HEK293T (cell line): ENCODE data around the gene RAB13.

Experiments
- FOXA1 ChIP-seq: fragments of 450-650 bp; IDR thresholded peaks from 2 replicates; pipeline ENCODE4 v1.6.1; 2016; ENCODE audit warnings: mild to moderate bottlenecking
- TF ChIP-seq, protein P1 (sequence below): fragments of 450-650 bp; IDR thresholded peaks from 2 replicates; pipeline ENCODE4 v1.6.1; 2016

DNA sequence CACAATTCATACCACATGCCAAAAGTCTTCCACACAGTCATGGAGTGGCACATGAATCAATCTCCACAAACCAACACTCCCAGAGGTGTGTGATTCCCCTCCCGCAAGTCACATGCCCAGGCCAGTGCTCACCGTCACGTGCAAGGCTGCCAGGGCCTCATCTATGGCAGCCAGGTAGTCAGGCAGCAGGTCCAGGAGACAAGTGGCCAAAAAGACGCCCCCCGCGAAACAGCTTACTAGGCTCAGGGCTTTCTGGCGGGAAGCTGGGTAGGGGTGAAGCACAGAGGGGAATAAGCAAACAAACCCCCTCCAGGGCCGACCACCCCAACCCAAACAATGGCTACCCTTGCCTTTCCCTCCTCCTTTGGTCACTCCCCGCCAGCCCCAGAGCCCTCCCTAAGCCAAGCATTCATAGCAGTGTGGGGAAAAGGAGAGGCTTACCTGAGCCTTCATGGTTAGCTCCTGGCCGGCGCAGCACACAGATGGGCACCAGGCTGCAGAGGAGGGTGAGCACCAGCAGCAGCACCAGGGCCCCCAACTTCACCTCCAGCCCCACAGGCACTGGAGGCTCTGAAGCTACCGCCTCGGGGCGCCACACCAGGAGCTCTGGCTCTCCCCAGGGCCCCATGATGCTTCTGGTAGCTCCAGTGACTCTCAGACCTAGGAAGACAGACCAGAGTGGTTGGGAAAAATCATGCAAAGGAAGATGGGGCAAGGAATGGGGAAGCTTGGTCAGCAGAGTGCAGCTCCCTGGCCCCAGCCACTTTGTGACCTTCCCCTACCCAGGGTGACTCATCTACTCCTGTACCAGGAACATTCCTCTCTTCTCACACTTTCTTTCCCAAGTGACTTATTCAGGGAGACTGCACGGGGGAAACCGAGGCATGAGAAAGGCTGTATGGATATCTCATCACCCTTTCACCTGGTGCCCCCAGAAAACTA lies 23.8 kb downstream of the RAB13 start:
- TF ChIP-seq FOXA1, result no peak
- TF ChIP-seq, protein P1, sequence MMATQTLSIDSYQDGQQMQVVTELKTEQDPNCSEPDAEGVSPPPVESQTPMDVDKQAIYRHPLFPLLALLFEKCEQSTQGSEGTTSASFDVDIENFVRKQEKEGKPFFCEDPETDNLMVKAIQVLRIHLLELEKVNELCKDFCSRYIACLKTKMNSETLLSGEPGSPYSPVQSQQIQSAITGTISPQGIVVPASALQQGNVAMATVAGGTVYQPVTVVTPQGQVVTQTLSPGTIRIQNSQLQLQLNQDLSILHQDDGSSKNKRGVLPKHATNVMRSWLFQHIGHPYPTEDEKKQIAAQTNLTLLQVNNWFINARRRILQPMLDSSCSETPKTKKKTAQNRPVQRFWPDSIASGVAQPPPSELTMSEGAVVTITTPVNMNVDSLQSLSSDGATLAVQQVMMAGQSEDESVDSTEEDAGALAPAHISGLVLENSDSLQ, result no peak
